ENCODE results near the gene PACRG.

The PACRG gene

GRCh38 chr6:163226181-163226835 is 498.5 kb downstream of the PACRG start:
- DNase-seq, result no peak

GRCh38 chr6:163226836-163227485 is 499.2 kb downstream of the PACRG start:
- no peak for DNase-seq

GRCh38 chr6:163228041-163228440 is 500.3 kb downstream of the PACRG start:
- DNase-seq, result no peak

- no peak for DNase-seq
Measured at GRCh38 chr6:163229050-163229449, 501.3 kb downstream of the PACRG start.

- no peak for DNase-seq
Measured at GRCh38 chr6:163230901-163231300, 503.1 kb downstream of the PACRG start.

- no peak for DNase-seq
Measured at GRCh38 chr6:163231356-163232014, 503.7 kb downstream of the PACRG start.

GRCh38 chr6:163232015-163232523 is 504.3 kb downstream of the PACRG start:
- DNase-seq, result no peak

GRCh38 chr6:163232649-163233048 is 504.9 kb downstream of the PACRG start:
- no peak for DNase-seq

GRCh38 chr6:163237110-163237509 is 509.3 kb downstream of the PACRG start:
- no peak for DNase-seq

GRCh38 chr6:163239572-163240340 is 512.0 kb downstream of the PACRG start:
- no peak for DNase-seq

GRCh38 chr6:163240556-163240955 is 512.8 kb downstream of the PACRG start:
- no peak for DNase-seq

GRCh38 chr6:163241683-163242082 is 513.9 kb downstream of the PACRG start:
- no peak for DNase-seq

- no peak for DNase-seq
Measured at GRCh38 chr6:163243083-163243482, 515.3 kb downstream of the PACRG start.

- no peak for DNase-seq
Measured at GRCh38 chr6:163243692-163244589, 516.2 kb downstream of the PACRG start.

- no peak for DNase-seq
Measured at GRCh38 chr6:163248051-163248450, 520.3 kb downstream of the PACRG start.

- no peak for DNase-seq
Measured at GRCh38 chr6:163249651-163250101, 521.9 kb downstream of the PACRG start.

- no peak for DNase-seq
Measured at GRCh38 chr6:163250116-163250515, 522.3 kb downstream of the PACRG start.

GRCh38 chr6:163252061-163252591 is 524.4 kb downstream of the PACRG start:
- no peak for DNase-seq

- DNase-seq, result no peak
Measured at GRCh38 chr6:163253556-163254213, 525.9 kb downstream of the PACRG start.

GRCh38 chr6:163254341-163254835 is 526.6 kb downstream of the PACRG start:
- no peak for DNase-seq

- DNase-seq, result no peak
Measured at GRCh38 chr6:163255265-163255664, 527.5 kb downstream of the PACRG start.
